ENCODE data around the gene PTPA.

Gene PTPA

GRCh38 chr9:129160712-129161533 lies 49.7 kb downstream of the PTPA start:
- DNase-seq (ENCODE audit: low read depth) = peak; percentile 91

DNA sequence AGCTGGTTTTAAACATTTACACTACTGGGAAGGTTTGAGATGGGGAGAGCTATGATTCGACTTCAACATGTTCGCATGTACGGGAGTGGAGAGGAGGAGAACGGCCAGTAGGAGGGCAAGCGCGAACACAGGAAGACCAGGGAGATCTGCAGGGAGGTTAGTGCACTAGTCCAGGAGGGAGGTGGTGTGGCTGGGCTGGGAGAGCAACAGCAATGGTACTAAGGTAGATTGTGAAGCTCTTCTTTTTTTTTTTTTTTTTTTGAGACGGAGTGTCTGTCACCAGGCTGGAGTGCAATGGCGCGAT lies 50.3 kb downstream of the PTPA start:
- no peak for DNase-seq (ENCODE audit: low read depth)

- no peak for DNase-seq (ENCODE audit: low read depth)
These were observed 51.4 kb downstream of the PTPA start for GRCh38 chr9:129162497-129163197.

DNA sequence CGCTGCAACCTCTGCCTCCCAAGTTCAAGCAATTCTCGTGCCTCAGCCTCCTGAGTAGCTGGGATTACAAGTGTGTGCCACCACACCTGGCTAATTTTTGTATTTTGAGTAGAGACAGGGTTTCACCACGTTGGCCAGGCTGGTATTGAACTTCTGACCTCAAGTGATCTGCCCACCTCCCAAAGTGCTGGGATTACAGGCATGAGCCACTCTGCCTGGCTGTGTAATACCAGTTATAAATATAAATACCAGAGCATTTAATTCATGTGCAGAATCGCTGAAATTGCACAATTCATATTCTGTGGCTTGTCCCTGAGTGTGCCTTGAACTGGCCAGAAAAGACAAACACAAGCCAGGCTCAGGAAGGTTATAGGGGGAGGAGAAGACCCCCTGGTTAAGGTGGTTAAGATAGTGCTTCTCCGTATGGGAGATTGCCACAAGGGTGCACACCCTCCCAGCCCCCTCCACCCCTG lies 52.0 kb downstream of the PTPA start:
- peak; percentile 62 for DNase-seq (ENCODE audit: low read depth)

GRCh38 chr9:129163753-129164152 lies 52.5 kb downstream of the PTPA start:
- no peak for DNase-seq (ENCODE audit: low read depth)

DNA sequence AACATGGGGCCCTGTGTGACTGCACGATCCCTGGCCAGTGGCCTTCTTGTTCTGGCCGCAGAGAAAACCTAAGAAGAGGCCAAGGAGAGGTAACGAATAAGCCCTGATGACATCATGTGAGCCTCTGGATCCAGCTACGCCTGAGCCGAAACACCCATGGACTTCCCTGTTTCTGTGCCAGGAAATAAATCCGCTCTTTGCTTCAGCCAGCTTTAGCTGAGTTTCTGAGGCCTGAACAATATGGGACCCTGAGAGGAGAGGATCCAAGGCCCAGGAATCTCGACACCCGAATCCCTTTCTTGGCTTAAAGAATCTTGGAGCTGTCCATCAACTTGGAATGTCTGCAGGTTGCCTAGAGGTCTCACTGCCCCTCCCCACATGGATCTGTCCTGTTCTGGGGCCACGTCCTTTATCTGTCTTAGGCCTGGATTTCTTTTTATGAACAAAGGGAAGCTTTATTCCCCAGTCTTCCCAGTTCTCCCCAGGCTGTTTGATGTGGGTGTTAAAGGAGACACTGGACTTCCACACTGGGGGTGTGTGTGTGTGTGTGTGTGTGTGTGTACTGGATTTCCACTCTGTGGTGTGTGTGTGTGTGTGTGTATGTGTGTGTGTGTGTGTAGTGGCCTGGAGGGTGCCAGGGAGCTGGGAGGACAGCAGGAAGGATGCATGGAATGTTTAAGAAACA lies 53.2 kb downstream of the PTPA start:
- peak; percentile 92 for DNase-seq (ENCODE audit: low read depth)

DNA sequence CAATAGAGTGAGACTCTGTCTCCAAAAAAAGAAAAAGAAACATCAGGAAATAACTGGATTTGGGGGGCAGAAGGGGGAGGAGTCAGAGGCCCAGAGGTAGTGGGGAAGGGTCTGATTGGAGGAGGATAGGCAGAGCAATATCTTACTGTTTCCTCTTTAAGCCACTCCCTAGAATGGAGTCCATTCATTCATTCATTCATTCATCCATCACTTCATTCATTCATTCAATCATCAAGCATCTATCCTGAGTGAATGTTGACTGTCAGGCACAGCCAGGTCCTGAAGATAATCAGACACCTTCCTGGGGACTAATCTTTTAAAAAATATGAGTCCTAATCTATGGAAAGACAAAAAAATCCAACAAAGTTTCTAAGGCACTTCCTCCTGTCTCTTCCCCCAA lies 54.0 kb downstream of the PTPA start:
- no peak for DNase-seq (ENCODE audit: low read depth)

- DNase-seq (ENCODE audit: low read depth) = peak; percentile 82
These were observed 55.7 kb downstream of the PTPA start for GRCh38 chr9:129166623-129167557.

DNA sequence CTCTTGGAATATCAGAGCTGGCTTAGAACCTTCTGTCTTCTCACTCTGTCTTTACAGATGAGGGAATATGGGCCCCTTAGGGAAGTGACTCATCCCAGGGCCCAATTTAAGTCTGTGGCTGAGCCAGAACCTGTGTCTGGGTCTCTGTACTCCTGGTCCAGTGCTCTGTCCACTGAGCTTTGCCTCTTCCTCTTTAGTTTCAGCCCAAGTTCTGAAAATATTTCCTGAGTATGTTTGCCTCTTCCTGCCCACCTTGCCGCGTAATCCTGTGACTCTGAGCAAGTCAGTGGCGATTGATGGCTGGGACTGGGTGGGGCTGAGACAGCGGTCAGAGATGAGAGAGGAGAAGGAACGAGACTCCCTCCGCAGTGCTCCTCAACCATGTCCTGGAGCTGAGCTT lies 59.0 kb downstream of the PTPA start:
- DNase-seq (ENCODE audit: low read depth) = peak; percentile 48

GRCh38 chr9:129171993-129172751 lies 61.0 kb downstream of the PTPA start:
- no peak for DNase-seq (ENCODE audit: low read depth)

GRCh38 chr9:129172816-129173215 lies 61.6 kb downstream of the PTPA start:
- DNase-seq (ENCODE audit: low read depth) = peak; percentile 23

GRCh38 chr9:129173296-129174101 lies 62.3 kb downstream of the PTPA start:
- peak; percentile 40 for DNase-seq (ENCODE audit: low read depth)

- peak; percentile 93 for DNase-seq (ENCODE audit: low read depth)
These were observed 63.0 kb downstream of the PTPA start for GRCh38 chr9:129174102-129174723.

- peak; percentile 92 for DNase-seq (ENCODE audit: low read depth)
These were observed 63.7 kb downstream of the PTPA start for GRCh38 chr9:129174724-129175514.

- no peak for DNase-seq (ENCODE audit: low read depth)
These were observed 64.3 kb downstream of the PTPA start for GRCh38 chr9:129175515-129175824.

- peak; percentile 90 for DNase-seq (ENCODE audit: low read depth)
These were observed 64.8 kb downstream of the PTPA start for GRCh38 chr9:129175825-129176633.

DNA sequence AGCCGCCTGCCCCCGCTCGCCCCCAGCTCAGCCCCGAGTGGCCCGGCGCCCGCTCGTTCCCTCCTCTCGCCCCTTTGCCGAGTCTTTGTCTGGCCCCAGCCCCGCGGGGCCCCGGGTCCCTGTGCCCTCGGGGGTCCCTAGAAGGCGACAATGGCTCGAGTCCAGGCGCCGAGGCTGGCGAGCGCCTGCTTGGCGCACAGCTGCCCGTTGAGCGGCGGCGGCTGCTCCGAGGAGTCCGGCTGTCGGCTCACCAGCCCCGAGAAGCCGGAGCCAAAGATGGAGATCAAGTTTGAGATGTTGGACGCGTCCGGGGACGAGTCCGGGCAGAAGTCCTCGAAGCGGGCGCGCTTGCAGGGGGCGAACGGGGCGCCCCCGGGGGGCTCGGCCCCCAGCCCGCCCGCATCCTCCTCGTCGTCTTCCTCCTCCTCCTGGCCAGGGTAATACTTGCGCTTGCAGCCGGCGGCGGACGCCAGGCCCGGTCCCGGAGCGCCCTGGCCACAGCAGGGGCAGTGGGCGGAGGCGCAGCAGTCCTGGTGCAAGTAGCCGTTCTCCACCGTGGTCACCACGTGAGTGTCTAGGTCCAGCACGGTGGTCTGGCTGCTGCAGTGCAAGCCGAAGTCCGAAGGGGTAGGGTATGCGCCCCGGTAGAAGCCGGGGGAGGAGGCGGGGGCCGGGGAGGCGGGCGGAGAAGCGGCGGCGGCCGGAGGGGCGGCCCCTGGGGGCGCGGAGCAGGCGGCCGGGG lies 65.7 kb downstream of the PTPA start:
- DNase-seq (ENCODE audit: low read depth) = peak; percentile 62

DNA sequence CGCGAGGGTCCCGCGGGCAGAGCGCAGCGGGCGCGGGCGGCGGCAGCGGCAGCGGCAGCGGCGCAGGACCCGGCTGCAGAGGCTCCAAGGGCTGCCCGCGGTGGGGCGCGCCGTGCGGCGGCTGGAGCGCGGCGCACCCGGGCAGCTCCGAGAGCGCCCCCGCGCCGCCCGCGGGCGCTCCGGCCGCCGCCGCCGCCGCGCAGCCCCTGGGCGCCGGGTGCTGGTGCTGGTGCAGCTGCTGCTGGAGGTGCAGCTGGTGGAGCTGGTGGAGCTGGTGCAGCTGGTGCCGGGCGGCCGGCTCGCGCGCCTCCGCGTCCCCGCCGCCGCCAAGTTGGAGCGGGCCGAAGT lies 66.2 kb downstream of the PTPA start:
- no peak for DNase-seq (ENCODE audit: low read depth)
